Ascending aorta (tissue), 2 donors: ENCODE measurements around the gene SEC11C. TPM values are rescaled to one million over a fixed set of nuclear protein-coding genes. Genes with fewer than 3 reads are reported as not detected.
A peak's percentile ranks its signal among the peaks of the same experiment; 100 is the strongest.

Experiments used
- DNase-seq, 2 donors: peaks; one replicate each; pipeline ENCODE4 v3.0.0-alpha.2; 2019; ENCODE audit warnings: low spot score in 2 of 2
- H3K27ac ChIP-seq, 2 donors: fragments of 200-600 bp; sonication (generic); one replicate each; pipeline ENCODE4 v1.5.1; 2016 to 2017; ENCODE audit warnings: mild to moderate bottlenecking in 1 of 2
- H3K27me3 ChIP-seq: fragments of 200-600 bp; sonication (generic); one replicate; pipeline ENCODE4 v1.5.1; 2017
- H3K36me3 ChIP-seq, 2 donors: fragments of 200-600 bp; sonication (generic); one replicate each; pipeline ENCODE4 v1.5.1; 2016
- H3K4me1 ChIP-seq, 2 donors: fragments of 200-600 bp; sonication (generic); one replicate each; pipeline ENCODE4 v1.5.1; 2016 to 2017; ENCODE audit warnings: mild to moderate bottlenecking in 1 of 2
- H3K4me3 ChIP-seq, 2 donors: fragments of 200-600 bp; sonication (generic); one replicate each; pipeline ENCODE4 v1.5.1; 2016 to 2017; ENCODE audit warnings: mild to moderate bottlenecking in 1 of 2
- H3K9me3 ChIP-seq, 2 donors: fragments of 200-600 bp; sonication (generic); one replicate each; pipeline ENCODE4 v1.5.1; 2016
- CTCF ChIP-seq, 3 experiments: fragments of 200-600 bp in 2 of 3; fragments of 450-650 bp in 1 of 3; sonication (generic) in 2 of 3; IDR thresholded peaks; one replicate each; pipeline ENCODE4 v1.5.1; 2016 to 2019; ENCODE audit warnings: antibody characterized with exemption in 3 of 3, mild to moderate bottlenecking in 1 of 3, moderate library complexity in 1 of 3
- intact Hi-C: fragments of 100-400 bp; cut with DNase I; formaldehyde crosslinking; loops from one replicate; pipeline ENCODE4 v1.15.1; 2023
- total RNA-seq: library from RNA; depleted of rRNA; stranded (reverse); fragments of >200 nt; gene quantifications from one replicate; pipeline ENCODE4 v1.1.0, GENCODE V29; 2016

The SEC11C gene
- total RNA-seq, 1 donor from 2014 or later: 6.2 TPM

DNA sequence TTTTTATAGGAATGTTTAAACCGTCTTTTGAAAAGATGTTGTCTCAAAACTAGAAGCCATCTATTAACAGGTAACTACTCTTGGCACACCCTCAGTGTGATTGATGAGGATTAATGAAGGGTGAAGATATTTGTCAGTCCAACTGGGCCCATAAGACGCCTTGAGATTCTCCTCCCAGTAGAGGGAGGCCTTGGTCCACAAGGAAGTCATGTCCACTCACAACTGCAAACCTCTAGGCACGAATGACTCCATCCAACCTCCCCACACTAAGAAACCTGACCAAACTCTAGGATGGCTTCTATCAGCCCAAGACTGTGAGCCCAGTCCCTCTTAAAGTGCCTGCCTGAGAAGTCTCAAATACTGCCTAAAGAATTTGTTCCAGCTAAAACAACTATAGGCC lies 61.1 kb downstream of the SEC11C start:
- Histone ChIP-seq H3K4me1 (no peaks in the 10 kb centered on the region), H3K27ac (no peak overlapping the region), H3K4me3 (no peak overlapping the region), H3K36me3 (no peaks in the 10 kb centered on the region), H3K27me3 (no peaks in the 10 kb centered on the region), H3K9me3 (no peaks in the 10 kb centered on the region)
- intact Hi-C loops: no loop called here
- no peak for TF ChIP-seq CTCF (IDR thresholded peaks at IDR 0.05)
- DNase-seq: peak in 1 of 2 donors; percentile 16

- intact Hi-C loops: no loop called here
Observed at GRCh38 chr18:59202258-59202820, 62.7 kb downstream of the SEC11C start.

DNA sequence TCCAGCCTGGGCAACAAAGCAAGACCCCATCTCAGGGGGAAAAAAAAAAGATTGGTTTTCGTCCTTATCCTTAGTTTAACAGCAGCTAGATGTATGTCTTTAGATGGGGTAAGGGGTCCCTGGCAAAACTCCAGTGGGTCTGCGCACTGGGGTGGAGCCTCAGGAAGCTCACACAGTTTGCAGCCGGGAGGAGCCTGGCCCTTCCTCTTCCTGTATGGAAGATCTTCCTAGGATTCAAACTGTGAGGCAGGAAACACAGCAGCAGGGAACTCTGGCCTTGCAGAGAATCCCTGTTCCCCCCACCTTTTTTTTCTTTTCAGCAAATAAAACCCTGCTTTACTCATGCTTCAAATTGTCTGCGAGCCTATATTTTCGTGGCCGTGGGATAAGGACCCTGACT lies 67.8 kb downstream of the SEC11C start:
- TF ChIP-seq CTCF (IDR thresholded peaks at IDR 0.05): no peak
- Histone ChIP-seq H3K4me1 (no peaks in the 10 kb centered on the region), H3K4me3 (no peak overlapping the region), H3K27ac (no peak overlapping the region), H3K36me3 (no peaks in the 10 kb centered on the region), H3K27me3 (no peaks in the 10 kb centered on the region), H3K9me3 (no peaks in the 10 kb centered on the region)
- intact Hi-C loops: no loop called here
- DNase-seq: no peak

More at GRCh38 chr18:59202258-59202820, 62.7 kb downstream of the SEC11C start:
- no peak for TF ChIP-seq CTCF (IDR thresholded peaks at IDR 0.05)
- Histone ChIP-seq H3K36me3 (no peaks in the 10 kb centered on the region), H3K27ac (no peak overlapping the region), H3K9me3 (no peaks in the 10 kb centered on the region), H3K4me3 (no peak overlapping the region), H3K4me1 (no peaks in the 10 kb centered on the region), H3K27me3 (no peaks in the 10 kb centered on the region)
- no peak for DNase-seq

Other genes with a start within 250 kb of the SEC11C start
- not detected for gene GRP, start 80.3 kb downstream of the SEC11C start, total RNA-seq
- not detected for gene RAX, start 133.6 kb downstream of the SEC11C start, total RNA-seq
- gene CPLX4, start 178.8 kb downstream of the SEC11C start, total RNA-seq: not detected
- gene LMAN1, start 219.4 kb downstream of the SEC11C start, total RNA-seq: 60.8 TPM